ENCODE measurements around the gene AOC3. TPM values are rescaled to one million over a fixed set of nuclear protein-coding genes. Genes with fewer than 3 reads are reported as not detected.

The AOC3 gene
- total and polyA plus RNA-seq, 2 of the 4 experiments (the other 2 are of a cell fraction), result 0.17 TPM; not detected in 1

GRCh38 chr17:42809250-42809649, 41.7 kb upstream of the AOC3 start:
- Histone ChIP-seq H4K8ac (ENCODE audit: low read depth in 2 of 2, low read length in 2 of 2) (no peak overlapping the region), H2AK5ac (ENCODE audit: low read depth, low read length) (no peak overlapping the region), H3K4me3 (ENCODE audit: insufficient read depth, low read depth, low read length) (no peak overlapping the region), H3K4me2 (ENCODE audit: low read depth, low read length) (peak overlapping the region; percentile 39; the same call in 1 of the 2 replicates), H3K27me3 (ENCODE audit: control insufficient read depth, insufficient read depth, low read length) (no peaks in the 10 kb centered on the region), H3K4me1 (ENCODE audit: control insufficient read depth, insufficient read depth, low read length) (no peaks in the 10 kb centered on the region), H4K5ac (ENCODE audit: low read depth, low read length) (no peak overlapping the region), H2BK20ac (ENCODE audit: low read depth, low read length) (no peak overlapping the region), H3K79me1 (ENCODE audit: low read depth in 1 of 2, low read length in 2 of 2) (peaks cover 2 to 5% of the 10 kb centered on the region in 2 experiments; a peak in 2 of 4 replicates), H3K9me3 (ENCODE audit: control insufficient read depth, insufficient read depth, low read length) (no peaks in the 10 kb centered on the region), H2AK9ac (replicated peaks; ENCODE audit: low read depth, low read length, poor library complexity) (no peak overlapping the region), H3K56ac (ENCODE audit: extremely low read depth, insufficient read depth, low read length) (no peak overlapping the region), H2AFZ (replicated peaks; ENCODE audit: low read length, poor library complexity) (no peak overlapping the region), H2BK120ac (ENCODE audit: low read depth, low read length) (no peak overlapping the region), H3K18ac (ENCODE audit: low read depth, low read length) (no peak overlapping the region), H4K91ac (ENCODE audit: insufficient read depth, low read depth, low read length) (no peak overlapping the region), H3K4ac (ENCODE audit: low read depth, low read length) (no peak overlapping the region), H3K23ac (ENCODE audit: low read depth, low read length) (no peak overlapping the region), H3K27ac (ENCODE audit: insufficient read depth, low read length) (no peak overlapping the region), H2BK15ac (ENCODE audit: low read depth, low read length) (no peak overlapping the region), H3K9ac (ENCODE audit: low read depth, low read length) (no peak overlapping the region), H3K36me3 (ENCODE audit: control insufficient read depth, insufficient read depth, low read length) (peaks cover 8% of the 10 kb centered on the region), H2BK5ac (ENCODE audit: low read depth, low read length, poor library complexity, severe bottlenecking) (no peak overlapping the region), H3K14ac (replicated peaks; ENCODE audit: low read depth, low read length) (no peak overlapping the region), H3K9me1 (ENCODE audit: insufficient read depth, low read length) (peaks cover 5% of the 10 kb centered on the region; the same call in 1 of the 2 replicates), H4K20me1 (ENCODE audit: insufficient read depth, low read length) (no peaks in the 10 kb centered on the region)
- ChIA-PET CTCF (interaction anchor here (0.7 to 1.5 kb wide), 3 partner anchors 9 to 735 kb away, joined by 3 to 8 read pairs (median 3); no protein-coding TSS in a partner anchor), POLR2A (ENCODE audit: unreplicated experiment) (no interaction called here)
- in situ Hi-C loops (cut with MboI; ENCODE audit: low sequenced_read_pairs) (no loop called here), intact Hi-C loops (cut with micrococcal nuclease) (no loop called here), dilution Hi-C loops (cut with HindIII; ENCODE audit: low sequenced_read_pairs, unreplicated experiment) (no loop called here)
- no CpG with 5 or more reads among the region's 3 CpGs for WGBS, 2 experiments (ENCODE audit: extremely low coverage in 2 of 2, insufficient read length in 1 of 2)
- no peak for TF ChIP-seq RFX5 (IDR thresholded peaks at IDR 0.05; ENCODE audit: low read depth, low read length)
- TF ChIP-seq MAFK (IDR thresholded peaks at IDR 0.05; ENCODE audit: low read depth, low read length), result no peak
- TF ChIP-seq SMC3 (IDR thresholded peaks at IDR 0.05; ENCODE audit: low read depth, low read length), result no peak
- TF ChIP-seq, protein P1, sequence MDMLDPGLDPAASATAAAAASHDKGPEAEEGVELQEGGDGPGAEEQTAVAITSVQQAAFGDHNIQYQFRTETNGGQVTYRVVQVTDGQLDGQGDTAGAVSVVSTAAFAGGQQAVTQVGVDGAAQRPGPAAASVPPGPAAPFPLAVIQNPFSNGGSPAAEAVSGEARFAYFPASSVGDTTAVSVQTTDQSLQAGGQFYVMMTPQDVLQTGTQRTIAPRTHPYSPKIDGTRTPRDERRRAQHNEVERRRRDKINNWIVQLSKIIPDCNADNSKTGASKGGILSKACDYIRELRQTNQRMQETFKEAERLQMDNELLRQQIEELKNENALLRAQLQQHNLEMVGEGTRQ (IDR thresholded peaks at IDR 0.05; ENCODE audit: low read depth, low read length), result no peak
- peak; percentile 50; the same call in 1 of the 2 replicates for TF ChIP-seq MAZ (IDR thresholded peaks at IDR 0.05; ENCODE audit: borderline replicate concordance, low read depth, low read length)
- TF ChIP-seq BHLHE40 (IDR thresholded peaks at IDR 0.05; ENCODE audit: low read depth, low read length), result peak; percentile 33; the same call in 1 of the 2 replicates
- TF ChIP-seq, protein P2, sequence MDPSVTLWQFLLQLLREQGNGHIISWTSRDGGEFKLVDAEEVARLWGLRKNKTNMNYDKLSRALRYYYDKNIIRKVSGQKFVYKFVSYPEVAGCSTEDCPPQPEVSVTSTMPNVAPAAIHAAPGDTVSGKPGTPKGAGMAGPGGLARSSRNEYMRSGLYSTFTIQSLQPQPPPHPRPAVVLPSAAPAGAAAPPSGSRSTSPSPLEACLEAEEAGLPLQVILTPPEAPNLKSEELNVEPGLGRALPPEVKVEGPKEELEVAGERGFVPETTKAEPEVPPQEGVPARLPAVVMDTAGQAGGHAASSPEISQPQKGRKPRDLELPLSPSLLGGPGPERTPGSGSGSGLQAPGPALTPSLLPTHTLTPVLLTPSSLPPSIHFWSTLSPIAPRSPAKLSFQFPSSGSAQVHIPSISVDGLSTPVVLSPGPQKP (IDR thresholded peaks at IDR 0.05; ENCODE audit: borderline replicate concordance, low read depth, low read length), result no peak
- TF ChIP-seq CHD1 (IDR thresholded peaks at IDR 0.05; ENCODE audit: low read depth, low read length), result no peak
- TF ChIP-seq NFE2L2 (IDR thresholded peaks at IDR 0.05; ENCODE audit: low read depth, low read length), result no peak
- TF ChIP-seq MXI1 (IDR thresholded peaks at IDR 0.05; ENCODE audit: borderline replicate concordance, low read depth, low read length), result peak; percentile 66; the same call in 1 of the 2 replicates
- TF ChIP-seq CEBPB (IDR thresholded peaks at IDR 0.05; ENCODE audit: low read depth, low read length), result peak; percentile 97
- peak; percentile 92 for TF ChIP-seq RCOR1 (IDR thresholded peaks at IDR 0.05; ENCODE audit: insufficient replicate concordance, low read length)
- peak; percentile 67 for TF ChIP-seq FOS (IDR thresholded peaks at IDR 0.05; ENCODE audit: low read depth, low read length)
- no peak for TF ChIP-seq CTCF (conservative IDR thresholded peaks at IDR 0.05; ENCODE audit: low read depth, low read length)
- DNase-seq (peak; percentile 93), ATAC-seq (ENCODE audit: low read depth) (peak; percentile 94)
- BruUV-seq (replicated peaks), result no TSS peak

Data from IMR-90 (cell line).